WTC11 (cell line): ENCODE data around the gene BATF.

Source experiments
- CBFB ChIP-seq: sonication (generic); formaldehyde crosslinking; IDR thresholded peaks from 2 replicates; pipeline ENCODE4 v1.8.1; 2022; ENCODE audit warnings: mild to moderate bottlenecking, low read depth, missing genetic modification reagents
- CREM ChIP-seq: sonication (generic); formaldehyde crosslinking; IDR thresholded peaks from 2 replicates; pipeline ENCODE4 v1.8.1; 2022; ENCODE audit warnings: mild to moderate bottlenecking, missing genetic modification reagents, moderate library complexity
- FOXK1 ChIP-seq: sonication (generic); formaldehyde crosslinking; IDR thresholded peaks from 2 replicates; pipeline ENCODE4 v1.8.0; 2022; ENCODE audit warnings: mild to moderate bottlenecking, moderate library complexity, missing genetic modification reagents
- GRHL2 ChIP-seq: fragments of 250-450 bp; sonication (Bioruptor Pico); IDR thresholded peaks from 2 replicates; pipeline ENCODE4 v1.8.0; 2022; ENCODE audit warnings: mild to moderate bottlenecking, moderate library complexity; ENCODE audit not compliant: insufficient replicate concordance, severe bottlenecking
- JUN ChIP-seq: sonication (generic); formaldehyde crosslinking; IDR thresholded peaks from 2 replicates; pipeline ENCODE4 v1.8.0; 2023; ENCODE audit warnings: mild to moderate bottlenecking, missing genetic modification reagents
- NFE2L1 ChIP-seq: sonication (generic); formaldehyde crosslinking; IDR thresholded peaks from 2 replicates; pipeline ENCODE4 v1.8.1; 2023; ENCODE audit warnings: missing genetic modification reagents
- NR1H2 ChIP-seq: sonication (generic); formaldehyde crosslinking; IDR thresholded peaks from 2 replicates; pipeline ENCODE4 v1.9.0; 2021; ENCODE audit warnings: mild to moderate bottlenecking, moderate library complexity, missing genetic modification reagents
- TF ChIP-seq, protein P1 (sequence below): sonication (generic); formaldehyde crosslinking; IDR thresholded peaks from 2 replicates; pipeline ENCODE4 v1.8.1; 2023; ENCODE audit warnings: mild to moderate bottlenecking, missing genetic modification reagents, moderate library complexity
- TF ChIP-seq, protein P2 (sequence below): fragments of 200-600 bp; IDR thresholded peaks from 2 replicates; pipeline ENCODE4 v1.8.0; 2022; ENCODE audit warnings: antibody characterized with exemption
- TF ChIP-seq, protein P3 (sequence below): sonication (generic); formaldehyde crosslinking; IDR thresholded peaks from 2 replicates; pipeline ENCODE4 v1.8.0; 2022; ENCODE audit warnings: mild to moderate bottlenecking, missing genetic modification reagents
- TF ChIP-seq, protein P4 (sequence below): sonication (generic); formaldehyde crosslinking; IDR thresholded peaks from 2 replicates; pipeline ENCODE4 v1.8.1; 2023; ENCODE audit warnings: mild to moderate bottlenecking, moderate library complexity, missing genetic modification reagents
- TF ChIP-seq, protein P5 (sequence below): sonication (generic); formaldehyde crosslinking; IDR thresholded peaks from 2 replicates; pipeline ENCODE4 v1.8.1; 2022; ENCODE audit warnings: low read depth, mild to moderate bottlenecking, moderate library complexity, missing genetic modification reagents, borderline replicate concordance
- TF ChIP-seq, protein P6 (sequence below): sonication (generic); formaldehyde crosslinking; IDR thresholded peaks from 2 replicates; pipeline ENCODE4 v1.8.1; 2022; ENCODE audit warnings: mild to moderate bottlenecking, missing genetic modification reagents, moderate library complexity, borderline replicate concordance
- TF ChIP-seq, protein P7 (sequence below): sonication (generic); formaldehyde crosslinking; conservative IDR thresholded peaks from 2 replicates; pipeline ENCODE4 v1.8.1; 2022; ENCODE audit warnings: mild to moderate bottlenecking, missing genetic modification reagents

DNA sequence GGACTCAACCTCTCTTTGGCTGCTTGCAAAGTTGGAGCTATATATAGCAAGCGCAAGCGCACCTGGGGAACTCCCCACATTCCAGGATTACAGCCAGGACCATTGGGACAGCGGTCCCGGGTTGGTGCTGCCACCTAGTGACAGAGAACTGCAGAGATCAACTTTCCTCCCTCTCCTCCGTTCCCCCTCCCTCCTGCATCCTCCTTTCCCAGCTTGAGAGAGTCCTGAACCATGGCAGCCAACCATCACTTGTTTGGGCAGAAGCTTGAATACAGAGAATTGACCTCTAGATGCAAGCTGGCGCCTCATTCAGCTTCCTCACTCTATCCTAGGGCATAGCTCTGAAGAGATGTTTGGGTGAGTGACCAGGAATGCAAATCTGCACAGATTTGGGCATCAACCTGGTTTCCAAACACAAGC is 38.8 kb downstream of the BATF start:
- TF ChIP-seq, protein P1, sequence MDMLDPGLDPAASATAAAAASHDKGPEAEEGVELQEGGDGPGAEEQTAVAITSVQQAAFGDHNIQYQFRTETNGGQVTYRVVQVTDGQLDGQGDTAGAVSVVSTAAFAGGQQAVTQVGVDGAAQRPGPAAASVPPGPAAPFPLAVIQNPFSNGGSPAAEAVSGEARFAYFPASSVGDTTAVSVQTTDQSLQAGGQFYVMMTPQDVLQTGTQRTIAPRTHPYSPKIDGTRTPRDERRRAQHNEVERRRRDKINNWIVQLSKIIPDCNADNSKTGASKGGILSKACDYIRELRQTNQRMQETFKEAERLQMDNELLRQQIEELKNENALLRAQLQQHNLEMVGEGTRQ (CRISPR knock-in tag): no peak
- TF ChIP-seq CREM (CRISPR knock-in tag) (no peak), NR1H2 (no peak), GRHL2 (no peak), JUN (CRISPR knock-in tag) (no peak), FOXK1 (CRISPR knock-in tag) (no peak), NFE2L1 (CRISPR knock-in tag) (no peak), CBFB (no peak)
- TF ChIP-seq, protein P2, sequence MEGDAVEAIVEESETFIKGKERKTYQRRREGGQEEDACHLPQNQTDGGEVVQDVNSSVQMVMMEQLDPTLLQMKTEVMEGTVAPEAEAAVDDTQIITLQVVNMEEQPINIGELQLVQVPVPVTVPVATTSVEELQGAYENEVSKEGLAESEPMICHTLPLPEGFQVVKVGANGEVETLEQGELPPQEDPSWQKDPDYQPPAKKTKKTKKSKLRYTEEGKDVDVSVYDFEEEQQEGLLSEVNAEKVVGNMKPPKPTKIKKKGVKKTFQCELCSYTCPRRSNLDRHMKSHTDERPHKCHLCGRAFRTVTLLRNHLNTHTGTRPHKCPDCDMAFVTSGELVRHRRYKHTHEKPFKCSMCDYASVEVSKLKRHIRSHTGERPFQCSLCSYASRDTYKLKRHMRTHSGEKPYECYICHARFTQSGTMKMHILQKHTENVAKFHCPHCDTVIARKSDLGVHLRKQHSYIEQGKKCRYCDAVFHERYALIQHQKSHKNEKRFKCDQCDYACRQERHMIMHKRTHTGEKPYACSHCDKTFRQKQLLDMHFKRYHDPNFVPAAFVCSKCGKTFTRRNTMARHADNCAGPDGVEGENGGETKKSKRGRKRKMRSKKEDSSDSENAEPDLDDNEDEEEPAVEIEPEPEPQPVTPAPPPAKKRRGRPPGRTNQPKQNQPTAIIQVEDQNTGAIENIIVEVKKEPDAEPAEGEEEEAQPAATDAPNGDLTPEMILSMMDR: peak; percentile 68
- TF ChIP-seq, protein P3, sequence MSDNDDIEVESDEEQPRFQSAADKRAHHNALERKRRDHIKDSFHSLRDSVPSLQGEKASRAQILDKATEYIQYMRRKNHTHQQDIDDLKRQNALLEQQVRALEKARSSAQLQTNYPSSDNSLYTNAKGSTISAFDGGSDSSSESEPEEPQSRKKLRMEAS (CRISPR knock-in tag): no peak
- TF ChIP-seq, protein P4, sequence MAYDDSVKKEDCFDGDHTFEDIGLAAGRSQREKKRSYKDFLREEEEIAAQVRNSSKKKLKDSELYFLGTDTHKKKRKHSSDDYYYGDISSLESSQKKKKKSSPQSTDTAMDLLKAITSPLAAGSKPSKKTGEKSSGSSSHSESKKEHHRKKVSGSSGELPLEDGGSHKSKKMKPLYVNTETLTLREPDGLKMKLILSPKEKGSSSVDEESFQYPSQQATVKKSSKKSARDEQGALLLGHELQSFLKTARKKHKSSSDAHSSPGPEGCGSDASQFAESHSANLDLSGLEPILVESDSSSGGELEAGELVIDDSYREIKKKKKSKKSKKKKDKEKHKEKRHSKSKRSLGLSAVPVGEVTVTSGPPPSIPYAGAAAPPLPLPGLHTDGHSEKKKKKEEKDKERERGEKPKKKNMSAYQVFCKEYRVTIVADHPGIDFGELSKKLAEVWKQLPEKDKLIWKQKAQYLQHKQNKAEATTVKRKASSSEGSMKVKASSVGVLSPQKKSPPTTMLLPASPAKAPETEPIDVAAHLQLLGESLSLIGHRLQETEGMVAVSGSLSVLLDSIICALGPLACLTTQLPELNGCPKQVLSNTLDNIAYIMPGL (CRISPR knock-in tag): no peak
- TF ChIP-seq, protein P5, sequence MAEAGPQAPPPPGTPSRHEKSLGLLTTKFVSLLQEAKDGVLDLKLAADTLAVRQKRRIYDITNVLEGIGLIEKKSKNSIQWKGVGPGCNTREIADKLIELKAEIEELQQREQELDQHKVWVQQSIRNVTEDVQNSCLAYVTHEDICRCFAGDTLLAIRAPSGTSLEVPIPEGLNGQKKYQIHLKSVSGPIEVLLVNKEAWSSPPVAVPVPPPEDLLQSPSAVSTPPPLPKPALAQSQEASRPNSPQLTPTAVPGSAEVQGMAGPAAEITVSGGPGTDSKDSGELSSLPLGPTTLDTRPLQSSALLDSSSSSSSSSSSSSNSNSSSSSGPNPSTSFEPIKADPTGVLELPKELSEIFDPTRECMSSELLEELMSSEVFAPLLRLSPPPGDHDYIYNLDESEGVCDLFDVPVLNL (CRISPR knock-in tag): no peak
- TF ChIP-seq, protein P6, sequence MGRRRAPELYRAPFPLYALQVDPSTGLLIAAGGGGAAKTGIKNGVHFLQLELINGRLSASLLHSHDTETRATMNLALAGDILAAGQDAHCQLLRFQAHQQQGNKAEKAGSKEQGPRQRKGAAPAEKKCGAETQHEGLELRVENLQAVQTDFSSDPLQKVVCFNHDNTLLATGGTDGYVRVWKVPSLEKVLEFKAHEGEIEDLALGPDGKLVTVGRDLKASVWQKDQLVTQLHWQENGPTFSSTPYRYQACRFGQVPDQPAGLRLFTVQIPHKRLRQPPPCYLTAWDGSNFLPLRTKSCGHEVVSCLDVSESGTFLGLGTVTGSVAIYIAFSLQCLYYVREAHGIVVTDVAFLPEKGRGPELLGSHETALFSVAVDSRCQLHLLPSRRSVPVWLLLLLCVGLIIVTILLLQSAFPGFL (CRISPR knock-in tag): no peak
- TF ChIP-seq, protein P7, sequence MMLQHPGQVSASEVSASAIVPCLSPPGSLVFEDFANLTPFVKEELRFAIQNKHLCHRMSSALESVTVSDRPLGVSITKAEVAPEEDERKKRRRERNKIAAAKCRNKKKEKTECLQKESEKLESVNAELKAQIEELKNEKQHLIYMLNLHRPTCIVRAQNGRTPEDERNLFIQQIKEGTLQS (CRISPR knock-in tag): no peak
